Right lobe of liver (tissue), 6 donors: ENCODE data around the gene TTLL12. TPM values are rescaled to one million over a fixed set of nuclear protein-coding genes. Genes with fewer than 3 reads are reported as not detected.
"Not testable (repeated sequence)": the region's sequence is repeated elsewhere in the genome, so short reads cannot be mapped to it uniquely, and the experiment has no call there.

Experiments
- ATAC-seq, 4 donors: fragments of 200-7000 bp; cut with Tn5 transposase; one replicate each; pipeline ENCODE4 v1.9.1; 2020; ENCODE audit warnings: mild to moderate bottlenecking in 4 of 4, moderate library complexity in 4 of 4
- DNase-seq, 3 donors: peaks; one replicate each; pipeline ENCODE4 v3.0.0-alpha.2; 2020
- H3K27ac ChIP-seq, 3 donors: fragments of 200-600 bp; one replicate each; pipeline ENCODE4 v1.8.0; 2022
- H3K27me3 ChIP-seq, 2 donors: fragments of 200-600 bp; one replicate each; pipeline ENCODE4 v1.8.0; 2022
- H3K36me3 ChIP-seq, 4 donors: fragments of 200-600 bp; sonication (generic) in 1 of 4; one replicate each; pipeline versions ENCODE4 v1.5.1 to v1.8.0; 2017 to 2022; ENCODE audit warnings: control low read depth in 1 of 4
- H3K4me1 ChIP-seq, 4 donors: fragments of 200-600 bp; sonication (generic) in 1 of 4; one replicate each; pipeline versions ENCODE4 v1.5.1 to v1.8.0; 2017 to 2022; ENCODE audit warnings: control low read depth in 1 of 4
- H3K4me3 ChIP-seq, 3 donors: fragments of 200-600 bp; one replicate each; pipeline ENCODE4 v1.8.0; 2022
- H3K9me3 ChIP-seq, 4 donors: fragments of 200-600 bp; sonication (generic) in 1 of 4; one replicate each; pipeline versions ENCODE4 v1.5.1 to v1.8.0; 2017 to 2022; ENCODE audit warnings: control low read depth in 1 of 4
- CTCF ChIP-seq, 4 donors: fragments of 200-600 bp in 3 of 4; fragments of 450-650 bp in 1 of 4; IDR thresholded peaks; one replicate each; pipeline versions ENCODE4 v1.5.1 to v1.8.0; 2016 to 2022; ENCODE audit warnings: antibody characterized with exemption in 4 of 4, mild to moderate bottlenecking in 2 of 4
- POLR2A ChIP-seq: fragments of 450-650 bp; IDR thresholded peaks from one replicate; pipeline ENCODE4 v1.6.1; 2017; ENCODE audit warnings: antibody characterized with exemption, mild to moderate bottlenecking
- WGBS: methylation state at CpG from one replicate; pipeline ENCODE4 v1.1.6; 2018; ENCODE audit warnings: low coverage, low lambda C conversion rate; ENCODE audit not compliant: insufficient coverage; ENCODE audit errors: missing lambda C conversion rate; 5-methylcytosine and 5-hydroxymethylcytosine counted together
- intact Hi-C, 2 donors: fragments of 100-400 bp; cut with DNase I; formaldehyde crosslinking; loops; one replicate each; pipeline versions ENCODE4 v1.11.2 to v1.14.1; 2022
- total RNA-seq, 6 experiments: library from RNA; depleted of rRNA in 2 of 6; stranded (reverse); fragments of >200 nt in 2 of 6; fragmentation: NEBNext Ultra II Directional in 3 of 6; extraction: Animal tissue kit (Norgen Biotek cat#: 25700) in 3 of 6; gene quantifications; one replicate each; pipeline versions ENCODE4 v1.1.0 to v1.2.4, GENCODE V29; 2016 to 2023
- donor health status: DM: no; HTN: yes; CAD: no.
- donor health status: DM: no; HTN: no; CAD: no.
- donor health status: DM: no; HTN: no; CAD: no.
- donor health status: DM: no; HTN: yes; CAD: no.
- donor health status: DM: no; HTN: yes; CAD: no.

TTLL12 gene
- total RNA-seq, 6 experiments from 2014 or later = 18.6 to 43.5 (median 24.4) TPM

- Histone ChIP-seq H3K36me3 (no peaks in the 10 kb centered on the region), H3K9me3 (no peaks in the 10 kb centered on the region), H3K4me3 (no peak overlapping the region), H3K27ac (no peak overlapping the region), H3K4me1 (peaks cover 0 to 16% (median 0%) of the 10 kb centered on the region in 4 donors), H3K27me3 (no peaks in the 10 kb centered on the region)
- no peak for DNase-seq
- no peak for TF ChIP-seq CTCF (IDR thresholded peaks at IDR 0.05)
- no peak for TF ChIP-seq POLR2A
- ATAC-seq = no peak
- intact Hi-C loops = no loop called here
- 38% methylated on average over 6 of the region's 8 CpGs for WGBS
Observed at GRCh38 chr22:43147821-43148220, 39.1 kb downstream of the TTLL12 start.

GRCh38 chr22:43146332-43146731 lies 40.6 kb downstream of the TTLL12 start:
- H3K36me3 ChIP-seq, H3K9me3 ChIP-seq, intact Hi-C loops, H3K27me3 ChIP-seq, H3K4me3 ChIP-seq, DNase-seq, H3K27ac ChIP-seq, ATAC-seq: not testable (repeated sequence)
- H3K4me1 ChIP-seq = peaks cover 0 to 15% (median 3%) of the 10 kb centered on the region in 4 donors
- 77% methylated on average over 15 of the region's 15 CpGs for WGBS

GRCh38 chr22:43145371-43145770 lies 41.6 kb downstream of the TTLL12 start:
- H3K4me3 ChIP-seq = not testable (repeated sequence)

GRCh38 chr22:43144949-43145348 lies 42.0 kb downstream of the TTLL12 start:
- WGBS = 75% methylated on average over 2 of the region's 3 CpGs
- ATAC-seq (no peak), DNase-seq (no peak)
- Histone ChIP-seq H3K27ac (no peak overlapping the region), H3K27me3 (no peaks in the 10 kb centered on the region), H3K36me3 (peaks cover 0 to 6% (median 2%) of the 10 kb centered on the region in 4 donors), H3K4me3 (no peak overlapping the region), H3K4me1 (peaks cover 0 to 11% (median 3%) of the 10 kb centered on the region in 4 donors), H3K9me3 (no peaks in the 10 kb centered on the region)
- intact Hi-C loops = no loop called here
- no peak for TF ChIP-seq POLR2A
- TF ChIP-seq CTCF (IDR thresholded peaks at IDR 0.05) = no peak

More at GRCh38 chr22:43145371-43145770, 41.6 kb downstream of the TTLL12 start:
- H3K27ac ChIP-seq, H3K36me3 ChIP-seq, ATAC-seq, H3K9me3 ChIP-seq, H3K27me3 ChIP-seq, intact Hi-C loops, DNase-seq: not testable (repeated sequence)
- peaks cover 0 to 11% (median 3%) of the 10 kb centered on the region in 4 donors for H3K4me1 ChIP-seq
- WGBS = 80% methylated on average over 1 of the region's 8 CpGs

- Histone ChIP-seq H3K27me3 (no peaks in the 10 kb centered on the region), H3K9me3 (no peaks in the 10 kb centered on the region), H3K27ac (peak within 1 kb of the TSS in 2 of 3 donors; percentile 39 to 41), H3K4me3 (peak within 1 kb of the TSS; percentile 93 to 99 (median 98)), H3K4me1 (peaks cover 0 to 11% (median 3%) of the 10 kb centered on the region in 4 donors), H3K36me3 (peaks cover 0 to 13% (median 6%) of the 10 kb centered on the region in 4 donors)
- intact Hi-C loops = no loop called here
- DNase-seq (peak; percentile 87 to 90 (median 88)), ATAC-seq (peak; percentile 88 to 96 (median 94))
- WGBS = no CpG with 5 or more reads among the region's 83 CpGs
- TF ChIP-seq CTCF (IDR thresholded peaks at IDR 0.05) (no peak), POLR2A (peak; percentile 62)
Observed at GRCh38 chr22:43142880-43143562, 43.9 kb downstream of the TTLL12 start, which contains the start of gene MCAT. TSS of gene MCAT (minus strand) at chr22:43143398. CDS start at chr22:43143348, 50 bp downstream.
